Astrocyte (in vitro differentiated cells and primary cell): ENCODE data around the gene CRADD.

Source experiments
- EZH2 ChIP-seq: IDR thresholded peaks from 2 replicates; pipeline ENCODE4 v1.6.1; 2012; ENCODE audit warnings: mild to moderate bottlenecking, low read length, inconsistent platforms; ENCODE audit not compliant: insufficient read depth
- TF ChIP-seq, protein P1 (sequence below): IDR thresholded peaks from 2 replicates; pipeline ENCODE4 v1.5.1; 2011; ENCODE audit warnings: low read depth, mild to moderate bottlenecking, inconsistent platforms, low read length, moderate library complexity; ENCODE audit not compliant: insufficient read depth

DNA sequence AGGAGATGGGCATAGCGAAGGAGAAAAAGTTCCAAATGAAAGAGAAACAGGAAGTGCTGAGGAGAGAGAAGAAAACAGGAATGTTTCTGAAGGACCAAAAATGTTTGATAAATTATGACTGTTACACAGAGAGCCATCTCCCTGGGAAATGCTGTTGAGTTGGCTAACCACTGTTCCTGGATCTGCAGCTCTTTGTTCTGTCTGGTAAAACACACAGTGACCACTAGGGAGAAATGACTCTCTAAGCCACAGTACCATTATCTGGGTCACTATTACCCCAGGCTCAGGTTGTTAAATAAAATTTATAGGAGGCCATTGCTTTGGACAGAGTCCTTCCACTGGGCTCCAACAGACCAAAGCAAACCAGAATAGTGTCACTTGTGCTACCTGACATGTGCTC, 219.3 kb downstream of the CRADD start:
- TF ChIP-seq, protein P1, sequence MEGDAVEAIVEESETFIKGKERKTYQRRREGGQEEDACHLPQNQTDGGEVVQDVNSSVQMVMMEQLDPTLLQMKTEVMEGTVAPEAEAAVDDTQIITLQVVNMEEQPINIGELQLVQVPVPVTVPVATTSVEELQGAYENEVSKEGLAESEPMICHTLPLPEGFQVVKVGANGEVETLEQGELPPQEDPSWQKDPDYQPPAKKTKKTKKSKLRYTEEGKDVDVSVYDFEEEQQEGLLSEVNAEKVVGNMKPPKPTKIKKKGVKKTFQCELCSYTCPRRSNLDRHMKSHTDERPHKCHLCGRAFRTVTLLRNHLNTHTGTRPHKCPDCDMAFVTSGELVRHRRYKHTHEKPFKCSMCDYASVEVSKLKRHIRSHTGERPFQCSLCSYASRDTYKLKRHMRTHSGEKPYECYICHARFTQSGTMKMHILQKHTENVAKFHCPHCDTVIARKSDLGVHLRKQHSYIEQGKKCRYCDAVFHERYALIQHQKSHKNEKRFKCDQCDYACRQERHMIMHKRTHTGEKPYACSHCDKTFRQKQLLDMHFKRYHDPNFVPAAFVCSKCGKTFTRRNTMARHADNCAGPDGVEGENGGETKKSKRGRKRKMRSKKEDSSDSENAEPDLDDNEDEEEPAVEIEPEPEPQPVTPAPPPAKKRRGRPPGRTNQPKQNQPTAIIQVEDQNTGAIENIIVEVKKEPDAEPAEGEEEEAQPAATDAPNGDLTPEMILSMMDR = no peak
- TF ChIP-seq EZH2 = no peak
